Heart right ventricle (tissue), 16 donors: ENCODE results near the gene RIN3. TPM values are rescaled to one million over a fixed set of nuclear protein-coding genes. Genes with fewer than 3 reads are reported as not detected.
A peak's percentile ranks its signal among the peaks of the same experiment; 100 is the strongest.

ENCODE experiments used
- ATAC-seq, 8 donors: fragments of 200-7000 bp; cut with Tn5 transposase; one replicate each; pipeline ENCODE4 v1.9.1; 2020; ENCODE audit warnings: mild to moderate bottlenecking in 8 of 8, moderate library complexity in 8 of 8, moderate number of reproducible peaks in 1 of 8
- DNase-seq, 2 donors: peaks; one replicate each; pipeline ENCODE4 v3.0.0-alpha.2; 2020
- H3K27ac ChIP-seq, 10 donors: fragments of 200-600 bp; sonication (generic) in 2 of 10; one replicate each; pipeline versions ENCODE4 v1.5.0 to v1.8.0; 2020 to 2022; ENCODE audit warnings: mild to moderate bottlenecking in 3 of 10
- H3K27me3 ChIP-seq, 7 donors: fragments of 200-600 bp; one replicate each; pipeline ENCODE4 v1.8.0; 2021 to 2022; ENCODE audit warnings: mild to moderate bottlenecking in 2 of 7
- H3K36me3 ChIP-seq, 9 donors: fragments of 200-600 bp; sonication (generic) in 1 of 9; one replicate each; pipeline versions ENCODE4 v1.5.0 to v1.8.0; 2020 to 2022; ENCODE audit warnings: mild to moderate bottlenecking in 2 of 9
- H3K4me1 ChIP-seq, 9 donors: fragments of 200-600 bp; sonication (generic) in 1 of 9; one replicate each; pipeline versions ENCODE4 v1.5.0 to v1.8.0; 2020 to 2022; ENCODE audit warnings: mild to moderate bottlenecking in 4 of 9
- H3K4me3 ChIP-seq, 10 donors: fragments of 200-600 bp; sonication (generic) in 2 of 10; one replicate each; pipeline versions ENCODE4 v1.5.0 to v1.8.0; 2020 to 2022; ENCODE audit warnings: mild to moderate bottlenecking in 7 of 10, moderate library complexity in 2 of 10
- H3K9me3 ChIP-seq, 11 donors: fragments of 200-600 bp in 10 of 11; sonication (generic) in 2 of 11; one replicate each; pipeline versions ENCODE4 v1.5.0 to v1.8.0; 2013 to 2022; ENCODE audit warnings: mild to moderate bottlenecking in 2 of 11, control low read depth in 1 of 11, moderate library complexity in 1 of 11
- WGBS, 2 donors: extraction: QIAGEN DNeasy Blood & Tissue Kit; methylation state at CpG; one replicate each; pipeline ENCODE4 v1.1.7; 2013; ENCODE audit warnings: inconsistent platforms in 1 of 2; 5-methylcytosine and 5-hydroxymethylcytosine counted together
- intact Hi-C, 10 donors: fragments of 100-400 bp; cut with DNase I; formaldehyde crosslinking; loops; one replicate each; pipeline versions ENCODE4 v1.11.1 to v1.14.2; 2022
- polyA plus RNA-seq, 2 donors: library from polyadenylated mRNA; stranded (reverse); fragments of 200-250 nt; gene quantifications; one replicate each; pipeline ENCODE4 v1.2.3, GENCODE V29; 2013
- total RNA-seq, 10 donors: library from RNA; stranded (reverse); fragmentation: NEBNext Ultra II Directional in 3 of 10; extraction: Animal tissue kit (Norgen Biotek cat#: 25700) in 3 of 10; gene quantifications; one replicate each; pipeline versions ENCODE4 v1.2.1 to v1.2.4, GENCODE V29; 2021 to 2023
- TF ChIP-seq, protein P1 (sequence below), 9 donors: fragments of 200-600 bp; sonication (generic) in 2 of 9; IDR thresholded peaks; one replicate each; pipeline versions ENCODE4 v1.5.0 to v1.8.0; 2021 to 2022; ENCODE audit warnings: antibody characterized with exemption in 9 of 9, mild to moderate bottlenecking in 5 of 9, moderate library complexity in 1 of 9
- donor health status: Arrhythmogenic right ventricular cardiomyopathy.
- donor health status: ischemic (EF 13 %, LVEDD 7.1; RV severe dilation, severe dysfunction).
- donor health status: healthy with polysubstance abuse.
- donor health status: DM: no; HTN: yes; CAD: no.
- donor health status: DM: no; HTN: no; CAD: no.
- donor health status: ischemic (EF 25% LVEDD 6.9; RV normal size, moderate dysfunction).
- donor health status: ischemic (EF 25% LVEDD 5.7; RV mildly dilated, moderate dysfunction).
- donor health status: healthy.
- donor health status: DM: yes; HTN: yes; CAD: no.
- donor health status: Ischemic cardiomyopathy.
- donor health status: ischemic (EF 35%, LVEDD 5.7; RV mildly dilated, moderate dysfunction).
- donor health status: nonischemic (EF 11% LVEDD 7.7; RV severe dilation, severe dysfunction).
- donor health status: DM: yes; HTN: yes; CAD: no.
- donor health status: PGD.
- donor health status: ischemic (EF 29% LVEDD 5.4; RV normal size, mild dysfunction).
- donor health status: nonischemic (EF 23%, LVEDD 6.1; RV moderate dilation, normal function).

Gene RIN3
- total and polyA plus RNA-seq, 12 donors, result 7.2 to 24.0 (median 12.2) TPM

GRCh38 chr14:92659765-92660561, 146.4 kb downstream of the RIN3 start:
- Histone ChIP-seq H3K4me3 (peak overlapping the region in 1 of 10 donors; percentile 2), H3K36me3 (peaks cover 0 to 69% (median 5%) of the 10 kb centered on the region in 9 donors), H3K9me3 (no peaks in the 10 kb centered on the region), H3K27ac (peak overlapping the region; percentile 1 to 95 (median 60)), H3K27me3 (no peaks in the 10 kb centered on the region), H3K4me1 (peaks cover 0 to 64% (median 28%) of the 10 kb centered on the region in 9 donors)
- intact Hi-C loops, result loop anchor here in 1 of 10 donors (5.0 kb wide), 1 partner anchor 398 kb away; no protein-coding TSS in a partner anchor
- 69 to 75% methylated on average over 11 of the region's 11 CpGs for WGBS, 2 donors
- DNase-seq (peak in 1 of 2 donors; percentile 55), ATAC-seq (peak; percentile 20 to 75 (median 62))
- TF ChIP-seq, protein P1, sequence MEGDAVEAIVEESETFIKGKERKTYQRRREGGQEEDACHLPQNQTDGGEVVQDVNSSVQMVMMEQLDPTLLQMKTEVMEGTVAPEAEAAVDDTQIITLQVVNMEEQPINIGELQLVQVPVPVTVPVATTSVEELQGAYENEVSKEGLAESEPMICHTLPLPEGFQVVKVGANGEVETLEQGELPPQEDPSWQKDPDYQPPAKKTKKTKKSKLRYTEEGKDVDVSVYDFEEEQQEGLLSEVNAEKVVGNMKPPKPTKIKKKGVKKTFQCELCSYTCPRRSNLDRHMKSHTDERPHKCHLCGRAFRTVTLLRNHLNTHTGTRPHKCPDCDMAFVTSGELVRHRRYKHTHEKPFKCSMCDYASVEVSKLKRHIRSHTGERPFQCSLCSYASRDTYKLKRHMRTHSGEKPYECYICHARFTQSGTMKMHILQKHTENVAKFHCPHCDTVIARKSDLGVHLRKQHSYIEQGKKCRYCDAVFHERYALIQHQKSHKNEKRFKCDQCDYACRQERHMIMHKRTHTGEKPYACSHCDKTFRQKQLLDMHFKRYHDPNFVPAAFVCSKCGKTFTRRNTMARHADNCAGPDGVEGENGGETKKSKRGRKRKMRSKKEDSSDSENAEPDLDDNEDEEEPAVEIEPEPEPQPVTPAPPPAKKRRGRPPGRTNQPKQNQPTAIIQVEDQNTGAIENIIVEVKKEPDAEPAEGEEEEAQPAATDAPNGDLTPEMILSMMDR (IDR thresholded peaks at IDR 0.05), result no peak

DNA sequence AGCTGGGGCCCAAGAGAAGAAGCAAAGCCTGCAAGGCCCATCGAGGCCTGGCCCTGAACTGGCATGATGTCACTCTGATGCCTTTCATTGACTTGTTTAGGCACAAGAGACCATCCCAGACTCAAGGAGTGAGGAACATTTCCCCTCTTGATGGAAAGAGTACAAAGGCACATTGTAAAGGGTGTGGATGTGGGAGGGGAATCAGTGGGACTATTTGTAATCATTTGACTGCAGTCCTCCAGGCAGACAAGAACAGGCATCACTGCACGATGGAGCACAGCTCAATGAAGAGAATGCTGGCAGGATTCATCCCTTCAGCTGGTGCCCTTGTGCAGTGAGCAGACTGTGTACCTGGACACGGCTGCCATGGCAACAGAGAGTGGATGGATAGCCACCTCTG, 147.0 kb downstream of the RIN3 start:
- H3K27me3 ChIP-seq, result no peaks in the 10 kb centered on the region
- H3K9me3 ChIP-seq, result no peaks in the 10 kb centered on the region
- ATAC-seq (no peak), DNase-seq (no peak)
- H3K36me3 ChIP-seq, result peaks cover 0 to 70% (median 5%) of the 10 kb centered on the region in 9 donors
- no peak overlapping the region for H3K4me3 ChIP-seq
- peak overlapping the region in 8 of 10 donors; percentile 48 to 95 (median 64) for H3K27ac ChIP-seq
- WGBS, 2 donors, result 76 to 88% methylated on average over 3 of the region's 3 CpGs
- peaks cover 0 to 66% (median 26%) of the 10 kb centered on the region in 9 donors for H3K4me1 ChIP-seq
- intact Hi-C loops, result no loop called here
- TF ChIP-seq, protein P1 (IDR thresholded peaks at IDR 0.05), result no peak

GRCh38 chr14:92663049-92663448, 149.5 kb downstream of the RIN3 start:
- Histone ChIP-seq H3K4me3 (no peak overlapping the region), H3K27me3 (no peaks in the 10 kb centered on the region), H3K27ac (no peak overlapping the region), H3K36me3 (peaks cover 0 to 89% (median 5%) of the 10 kb centered on the region in 9 donors), H3K9me3 (no peaks in the 10 kb centered on the region), H3K4me1 (peaks cover 0 to 55% (median 15%) of the 10 kb centered on the region in 9 donors)
- TF ChIP-seq, protein P1 (IDR thresholded peaks at IDR 0.05), result no peak
- no peak for ATAC-seq
- WGBS, 2 donors, result 94% methylated on average over 7 of the region's 7 CpGs
- no peak for DNase-seq
- intact Hi-C loops, result no loop called here

DNA sequence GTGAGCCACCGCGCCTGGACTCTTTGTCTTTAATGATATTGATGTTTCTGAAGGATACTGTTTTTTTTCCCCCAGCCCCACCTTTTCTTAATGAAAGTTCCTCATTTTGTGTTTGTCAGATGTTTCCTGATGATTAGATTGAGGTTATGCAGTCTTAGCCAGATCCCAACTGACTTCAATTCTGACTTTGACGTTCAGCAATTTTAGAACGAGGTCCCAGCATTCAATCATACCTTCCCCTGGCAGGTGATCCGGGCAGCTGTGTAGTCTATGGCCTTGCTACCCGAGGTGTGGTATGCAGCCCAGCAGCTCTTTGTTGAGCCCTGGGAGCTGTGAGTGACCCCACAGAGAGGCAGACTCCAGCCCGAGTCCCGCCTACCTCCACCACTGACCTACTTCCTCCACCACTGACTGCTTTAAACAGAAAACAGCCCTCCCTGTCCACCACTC, 152.1 kb downstream of the RIN3 start:
- peaks cover 0 to 52% (median 0%) of the 10 kb centered on the region in 9 donors for H3K4me1 ChIP-seq
- H3K27ac ChIP-seq, result peak overlapping the region in 2 of 10 donors; percentile 7 to 77
- ATAC-seq (peak; percentile 18 to 69 (median 54)), DNase-seq (no peak)
- no peak overlapping the region for H3K4me3 ChIP-seq
- H3K9me3 ChIP-seq, result no peaks in the 10 kb centered on the region
- 49 to 52% methylated on average over 8 of the region's 8 CpGs for WGBS, 2 donors
- intact Hi-C loops, result no loop called here
- TF ChIP-seq, protein P1 (IDR thresholded peaks at IDR 0.05), result no peak
- H3K27me3 ChIP-seq, result no peaks in the 10 kb centered on the region
- peaks cover 0 to 83% (median under 1%) of the 10 kb centered on the region in 9 donors for H3K36me3 ChIP-seq
